Nephron (organoid): ENCODE data around the gene GLIS1.

Source experiments
- H3K27ac Mint-ChIP-seq, 3 experiments: 2 replicates each; pipeline ENCODE4 v1.8.0; 2020; ENCODE audit warnings: mixed read lengths in 3 of 3, mild to moderate bottlenecking in 2 of 3, moderate library complexity in 1 of 3
- H3K27me3 Mint-ChIP-seq: 2 replicates; pipeline ENCODE4 v1.8.0; 2021; ENCODE audit warnings: low read depth, mild to moderate bottlenecking, moderate library complexity, mixed read lengths
- H3K36me3 Mint-ChIP-seq: 2 replicates; pipeline ENCODE4 v1.8.0; 2020; ENCODE audit warnings: low read depth, mixed read lengths
- H3K4me1 Mint-ChIP-seq: 2 replicates; pipeline ENCODE4 v1.8.0; 2020; ENCODE audit warnings: mixed read lengths
- H3K4me3 Mint-ChIP-seq, 3 experiments: 2 replicates each; pipeline ENCODE4 v1.8.0; 2020; ENCODE audit warnings: mild to moderate bottlenecking in 3 of 3, mixed read lengths in 3 of 3, moderate library complexity in 2 of 3
- H3K9me3 Mint-ChIP-seq: 2 replicates; pipeline ENCODE4 v1.8.0; 2020; ENCODE audit warnings: mixed read lengths
- CTCF ChIP-seq, 3 experiments: fragments of 200-600 bp; sonication (generic); IDR thresholded peaks; one replicate each; pipeline ENCODE4 v1.5.0; 2021; ENCODE audit warnings: antibody characterized with exemption in 3 of 3; ENCODE audit not compliant: unreplicated experiment in 3 of 3

GLIS1 gene

GRCh38 chr1:53513846-53514245 is 225.1 kb downstream of the GLIS1 start:
- Mint-ChIP-seq H3K36me3 (no peaks in the 10 kb centered on the region), H3K27ac (no peak overlapping the region), H3K27me3 (peaks cover 28% of the 10 kb centered on the region), H3K4me1 (peaks cover 30% of the 10 kb centered on the region), H3K4me3 (no peak overlapping the region), H3K9me3 (no peaks in the 10 kb centered on the region)
- TF ChIP-seq CTCF (IDR thresholded peaks at IDR 0.05; ENCODE audit: unreplicated experiment in 3 of 3): no peak

- Mint-ChIP-seq H3K4me3 (no peak overlapping the region), H3K9me3 (no peaks in the 10 kb centered on the region), H3K4me1 (peaks cover 25% of the 10 kb centered on the region), H3K27ac (peak overlapping the region; percentile 62 to 82 (median 69)), H3K36me3 (no peaks in the 10 kb centered on the region), H3K27me3 (peaks cover 31% of the 10 kb centered on the region)
- no peak for TF ChIP-seq CTCF (IDR thresholded peaks at IDR 0.05; ENCODE audit: unreplicated experiment in 3 of 3)
Measured at GRCh38 chr1:53512807-53513755, 225.9 kb downstream of the GLIS1 start.

- H3K9me3 Mint-ChIP-seq: no peaks in the 10 kb centered on the region
- H3K27ac Mint-ChIP-seq: peak overlapping the region; percentile 62 to 69 (median 69)
- peaks cover 35% of the 10 kb centered on the region for H3K27me3 Mint-ChIP-seq
- H3K4me3 Mint-ChIP-seq: no peak overlapping the region
- no peaks in the 10 kb centered on the region for H3K36me3 Mint-ChIP-seq
- peaks cover 25% of the 10 kb centered on the region for H3K4me1 Mint-ChIP-seq
- no peak for TF ChIP-seq CTCF (IDR thresholded peaks at IDR 0.05; ENCODE audit: unreplicated experiment in 3 of 3)
Measured at GRCh38 chr1:53511933-53512806, 226.8 kb downstream of the GLIS1 start.

GRCh38 chr1:53511323-53511932 is 227.5 kb downstream of the GLIS1 start:
- Mint-ChIP-seq H3K4me3 (no peak overlapping the region), H3K27ac (peak overlapping the region in 2 of 3 experiments; percentile 69), H3K36me3 (no peaks in the 10 kb centered on the region), H3K9me3 (no peaks in the 10 kb centered on the region), H3K27me3 (peaks cover 35% of the 10 kb centered on the region), H3K4me1 (peaks cover 25% of the 10 kb centered on the region)
- TF ChIP-seq CTCF (IDR thresholded peaks at IDR 0.05; ENCODE audit: unreplicated experiment in 3 of 3): no peak

GRCh38 chr1:53510215-53510614 is 228.7 kb downstream of the GLIS1 start:
- H3K36me3 Mint-ChIP-seq: no peaks in the 10 kb centered on the region
- H3K4me1 Mint-ChIP-seq: peaks cover 25% of the 10 kb centered on the region
- H3K27me3 Mint-ChIP-seq: peaks cover 31% of the 10 kb centered on the region
- H3K9me3 Mint-ChIP-seq: no peaks in the 10 kb centered on the region
- TF ChIP-seq CTCF (IDR thresholded peaks at IDR 0.05; ENCODE audit: unreplicated experiment in 3 of 3): no peak
- no peak overlapping the region for H3K4me3 Mint-ChIP-seq
- H3K27ac Mint-ChIP-seq: no peak overlapping the region
